HG02763 (cell line): ENCODE data around the gene ANO10.

Experiments used
- ATAC-seq: cut with Tn5 transposase; IDR thresholded peaks from one replicate; pipeline ENCODE4 v1.9.1; 2021; ENCODE audit warnings: mild to moderate bottlenecking, moderate library complexity; ENCODE audit not compliant: unreplicated experiment

Gene ANO10

DNA sequence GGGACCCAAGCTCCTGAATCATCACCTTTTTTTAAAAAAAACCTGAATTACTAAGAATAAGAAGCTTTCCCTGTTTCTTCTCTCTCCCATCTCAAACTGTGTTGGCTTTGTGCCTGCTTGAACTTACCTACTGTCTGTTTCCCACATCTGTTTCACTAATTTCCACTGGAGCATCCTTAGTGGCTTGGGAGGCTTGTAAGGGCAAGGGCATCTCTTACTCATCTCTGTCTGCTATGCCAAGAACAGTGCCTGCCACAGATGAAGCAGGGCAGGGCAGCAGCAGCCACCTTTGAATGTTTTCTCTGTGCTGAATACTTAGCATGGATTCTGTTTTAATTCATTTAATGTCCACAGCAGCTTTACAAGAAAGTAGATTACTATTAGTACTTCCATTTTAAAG, 293.2 kb downstream of the ANO10 start:
- ATAC-seq, result no peak

DNA sequence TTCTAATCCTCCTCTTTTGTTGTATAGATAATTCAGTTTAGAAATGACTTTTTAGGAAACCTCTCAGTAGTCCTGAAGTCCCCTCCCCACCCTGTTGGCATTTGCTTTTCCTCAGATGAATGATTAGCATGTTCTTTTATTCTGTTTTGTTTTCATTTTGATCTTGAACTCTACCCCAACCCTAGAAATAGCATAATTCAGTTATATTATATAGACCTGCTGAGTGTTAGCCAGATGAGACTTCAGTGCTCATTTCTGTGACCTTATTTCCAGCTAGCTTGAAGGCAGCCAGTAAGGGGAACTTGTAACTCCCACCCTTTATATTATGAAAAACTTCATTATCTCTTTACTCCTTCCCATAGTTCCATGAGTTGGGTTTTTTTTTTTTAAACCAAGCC, 294.2 kb downstream of the ANO10 start:
- no peak for ATAC-seq

DNA sequence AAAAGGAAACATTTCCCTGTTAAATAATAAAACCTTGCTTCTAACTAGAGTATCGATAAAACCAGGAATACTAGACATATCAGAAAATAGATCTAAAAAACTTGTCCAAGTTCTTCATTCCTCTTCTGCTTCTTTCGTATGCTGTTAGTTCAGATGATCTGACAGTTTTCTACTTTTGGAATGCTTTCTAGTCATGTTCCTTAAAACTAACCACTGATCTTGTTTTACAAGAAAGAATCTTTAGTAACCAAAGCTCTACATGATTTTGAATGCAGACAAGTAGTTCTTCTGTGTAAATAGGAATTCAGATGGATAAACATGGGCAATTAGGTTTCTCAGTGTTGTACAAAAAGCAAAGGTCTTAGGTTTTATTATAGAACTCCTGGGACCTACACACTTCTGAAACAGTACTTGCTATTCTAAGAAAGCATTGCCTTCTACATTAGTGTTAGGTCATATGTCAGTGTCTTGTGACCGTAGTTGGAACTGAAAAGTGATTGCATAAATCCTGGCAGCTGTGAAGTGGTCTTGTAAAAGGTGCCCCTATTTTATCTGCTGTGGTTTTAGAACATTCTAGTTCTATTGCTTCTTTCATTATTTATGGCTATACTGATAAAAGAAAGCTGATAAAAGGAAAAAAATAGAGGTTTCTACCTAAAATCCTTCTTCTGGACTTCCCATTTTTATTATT, 294.8 kb downstream of the ANO10 start:
- ATAC-seq, result no peak

DNA sequence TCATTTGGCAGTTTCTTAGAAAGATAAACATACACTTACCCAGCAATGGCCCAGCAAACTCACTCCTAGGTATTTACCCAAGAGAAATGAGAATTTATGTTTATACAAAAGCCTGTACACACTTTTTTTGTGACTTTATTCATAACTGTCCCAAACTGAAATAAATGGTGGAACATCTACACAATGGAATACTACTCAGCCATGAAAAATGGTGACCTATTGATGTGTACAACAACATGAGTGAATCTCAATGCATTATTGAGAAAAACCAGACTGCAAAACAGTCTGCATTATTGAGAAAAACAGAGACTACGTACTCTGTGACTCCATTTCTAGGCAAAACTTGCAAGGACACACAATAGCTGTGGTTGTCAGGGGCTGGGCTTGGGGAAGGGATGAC, 298.3 kb downstream of the ANO10 start:
- no peak for ATAC-seq

DNA sequence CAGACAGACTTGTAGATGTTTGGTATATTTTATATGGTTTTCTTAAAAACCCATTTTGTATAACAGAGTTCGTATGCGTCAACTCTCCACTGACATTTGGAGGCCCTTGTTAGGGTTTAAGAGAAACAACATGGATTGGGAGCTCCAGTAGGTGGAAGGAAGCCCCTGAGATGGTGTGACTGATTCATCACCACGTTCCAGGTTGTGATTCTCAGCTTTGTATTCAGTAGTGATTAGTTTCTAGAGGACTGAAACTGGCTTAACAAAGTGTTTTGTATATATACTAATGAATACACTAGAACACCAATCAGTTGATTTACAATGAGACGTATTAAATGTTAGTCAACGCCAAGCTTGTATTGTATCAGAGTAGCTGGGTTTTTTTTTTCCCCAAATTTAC, 301.5 kb downstream of the ANO10 start:
- no peak for ATAC-seq

DNA sequence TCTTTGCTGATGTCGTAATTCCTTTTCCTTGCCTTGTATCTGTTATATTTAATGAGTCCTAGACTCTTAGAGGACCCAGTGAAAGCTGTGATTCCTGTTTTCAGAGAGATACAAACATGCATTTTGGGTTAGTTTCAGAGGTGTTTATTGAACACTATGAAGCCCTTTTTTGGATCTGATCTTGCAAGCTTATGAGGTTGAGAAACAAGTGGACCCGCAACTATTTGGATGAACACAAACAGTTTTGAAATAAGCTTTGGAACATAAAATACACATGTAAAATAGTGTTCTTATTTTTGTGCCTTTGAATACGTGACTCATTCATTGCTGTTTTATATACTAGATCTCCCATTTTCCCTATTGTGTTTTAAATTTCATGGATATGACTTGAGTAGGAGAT, 302.0 kb downstream of the ANO10 start:
- ATAC-seq, result no peak

DNA sequence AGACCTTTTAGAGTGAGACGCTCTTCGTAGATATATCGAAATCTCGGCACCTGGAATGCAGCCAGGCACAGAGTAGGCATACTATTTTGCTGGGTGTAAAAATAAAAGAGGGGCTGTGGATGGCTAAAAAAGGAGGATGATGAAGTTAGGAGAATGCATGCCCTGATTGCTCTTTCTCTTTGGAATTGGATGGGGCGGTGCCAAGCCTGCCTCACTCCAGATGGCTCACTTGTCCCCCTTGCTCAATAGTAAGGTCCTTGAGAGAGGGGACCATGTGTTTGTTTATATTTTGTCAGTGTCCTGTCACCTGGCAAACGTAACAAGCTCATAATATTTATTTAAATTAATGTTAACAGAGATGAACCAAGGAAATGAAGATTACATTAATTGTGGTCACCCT, 302.4 kb downstream of the ANO10 start:
- no peak for ATAC-seq

DNA sequence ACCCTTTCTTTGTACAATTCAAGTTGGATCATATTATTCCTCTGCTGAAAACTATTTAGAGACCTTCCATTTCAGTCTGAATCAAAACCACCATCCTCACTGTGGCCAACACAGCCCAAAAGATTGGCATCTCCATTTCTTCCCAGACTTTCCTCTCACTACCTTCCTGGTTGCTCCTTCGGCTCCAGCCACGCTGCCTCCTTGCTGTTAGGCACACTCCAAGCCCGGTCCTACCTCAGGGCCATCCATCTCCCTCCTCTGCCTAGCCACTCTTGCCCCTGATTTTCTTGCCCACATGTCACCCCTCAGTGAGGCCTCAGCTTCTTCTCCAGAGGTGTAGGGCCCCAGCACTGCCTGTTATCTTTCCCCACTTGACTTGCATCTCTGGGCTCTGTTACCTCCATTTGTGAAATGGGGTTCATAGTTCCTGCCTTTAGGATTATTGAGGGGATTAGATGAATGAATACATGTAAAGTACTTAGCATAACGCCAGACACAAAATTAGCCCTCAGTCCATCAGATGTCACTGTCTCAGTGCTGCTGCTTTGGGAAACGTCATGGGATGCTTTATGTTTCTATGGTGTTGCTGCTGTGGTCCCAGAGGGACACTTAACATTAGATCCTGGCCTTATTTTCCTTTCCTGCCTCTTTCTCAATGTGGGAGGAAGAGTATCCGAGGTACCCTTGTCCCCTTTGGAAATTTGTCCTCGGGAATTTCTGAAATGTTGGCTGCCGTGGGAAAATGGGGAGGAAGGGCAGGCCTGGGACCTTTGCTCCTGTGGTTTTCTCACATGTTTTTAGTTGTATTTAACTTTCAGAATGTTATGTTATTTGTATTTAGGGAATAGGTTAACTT, 304.1 kb downstream of the ANO10 start:
- ATAC-seq, result no peak

DNA sequence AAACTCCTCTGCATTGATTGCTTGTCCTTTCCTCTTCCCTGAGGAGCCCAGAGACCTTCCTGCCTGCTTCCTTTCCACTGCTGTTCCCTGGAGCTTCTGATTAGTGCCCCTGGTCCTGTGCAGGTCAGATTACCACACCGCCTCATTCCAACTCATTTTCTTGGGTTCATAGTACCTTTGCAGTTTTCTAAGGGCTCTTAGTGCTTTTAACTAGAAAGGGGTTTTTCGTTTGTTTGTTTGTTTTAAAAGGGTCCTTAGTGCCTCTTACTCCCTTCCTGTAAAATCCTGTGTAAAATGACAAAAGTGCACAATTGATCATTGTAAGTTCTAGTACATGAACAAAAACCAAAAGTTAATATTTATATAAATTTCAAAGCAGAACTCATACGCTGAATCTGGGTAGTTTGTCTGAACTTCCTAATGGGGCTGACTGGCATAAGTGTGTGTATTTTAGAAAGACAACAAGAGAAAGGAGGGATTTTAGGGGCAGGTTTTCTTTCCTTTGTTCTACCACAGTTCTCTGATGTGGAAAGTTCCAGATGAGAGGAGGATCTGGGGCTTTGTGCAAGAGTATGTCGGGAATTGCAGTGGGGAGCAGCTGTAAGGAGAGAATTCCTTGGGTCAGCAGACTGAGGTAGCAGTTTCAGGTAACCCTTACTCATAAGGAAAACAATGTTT, 304.9 kb downstream of the ANO10 start:
- ATAC-seq, result no peak
